ENCODE data around the gene WNT3. TPM values are rescaled to one million over a fixed set of nuclear protein-coding genes. Genes with fewer than 3 reads are reported as not detected.

WNT3 gene
- total RNA-seq, 3 donors from 2014 or later (not counting 1 experiment from before 2014, with no cell fraction given), result 0.07 to 1.4 (median 0.30) TPM

DNA sequence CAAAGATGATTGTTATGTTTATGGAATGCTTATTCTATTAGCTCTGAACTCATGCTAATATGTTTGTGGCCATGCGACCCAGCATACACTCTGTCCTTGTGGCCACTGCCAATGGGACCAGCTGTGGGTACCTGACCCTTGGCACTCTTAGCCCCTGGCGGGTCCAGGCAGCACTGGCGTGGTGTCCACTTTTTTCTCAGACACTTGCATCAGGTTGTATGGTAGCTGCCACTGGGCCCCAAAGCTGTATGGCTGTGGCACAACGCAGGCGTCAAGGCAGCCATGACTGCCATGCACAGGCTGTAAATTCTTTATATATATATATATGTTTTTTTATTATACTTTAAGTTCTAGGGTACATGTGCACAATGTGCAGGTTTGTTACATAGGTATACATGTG, 20.7 kb upstream of the WNT3 start:
- intact Hi-C loops (cut with micrococcal nuclease), result no loop called here
- Mint-ChIP-seq H3K4me1 (peaks cover 7 to 12% of the 10 kb centered on the region in 2 donors), H3K27me3 (ENCODE audit: low read depth in 2 of 2) (peaks cover 24% of the 10 kb centered on the region in 2 donors), H3K36me3 (peaks cover 13% of the 10 kb centered on the region), H3K4me3 (no peak overlapping the region), H3K9me3 (peaks cover 7 to 11% of the 10 kb centered on the region in 2 donors), H3K27ac (no peak overlapping the region)
- Histone ChIP-seq H3K4me1 (ENCODE audit: control insufficient read depth, insufficient read depth, low read length) (no peaks in the 10 kb centered on the region), H3K27me3 (ENCODE audit: control insufficient read depth, insufficient read depth, low read length) (peaks cover 12% of the 10 kb centered on the region), H3K27ac (ENCODE audit: low read length) (no peak overlapping the region), H3K4me3 (ENCODE audit: low read length) (no peak overlapping the region), H3K9me3 (ENCODE audit: control insufficient read depth, insufficient read depth, low read length) (peaks cover 4% of the 10 kb centered on the region), H3K36me3 (ENCODE audit: control insufficient read depth, insufficient read depth, low read length) (no peaks in the 10 kb centered on the region)
- no peak for TF ChIP-seq CTCF (IDR thresholded peaks at IDR 0.05)
- 98% methylated on average over 3 of the region's 5 CpGs for WGBS (ENCODE audit: insufficient coverage)
- DNase-seq (no peak), ATAC-seq (no peak)

- Histone ChIP-seq H3K27ac (ENCODE audit: low read length) (no peak overlapping the region), H3K9me3 (ENCODE audit: control insufficient read depth, insufficient read depth, low read length) (no peaks in the 10 kb centered on the region), H3K4me3 (ENCODE audit: low read length) (no peak overlapping the region), H3K36me3 (ENCODE audit: control insufficient read depth, insufficient read depth, low read length) (no peaks in the 10 kb centered on the region), H3K4me1 (ENCODE audit: control insufficient read depth, insufficient read depth, low read length) (no peaks in the 10 kb centered on the region), H3K27me3 (ENCODE audit: control insufficient read depth, insufficient read depth, low read length) (peaks cover 12% of the 10 kb centered on the region)
- intact Hi-C loops (cut with micrococcal nuclease), result no loop called here
- TF ChIP-seq CTCF (IDR thresholded peaks at IDR 0.05), result no peak
- Mint-ChIP-seq H3K27me3 (ENCODE audit: low read depth in 2 of 2) (peaks cover 12 to 16% of the 10 kb centered on the region in 2 donors), H3K4me3 (no peak overlapping the region), H3K9me3 (peaks cover 0 to 4% of the 10 kb centered on the region in 2 donors), H3K36me3 (peaks cover under 1% of the 10 kb centered on the region), H3K27ac (no peak overlapping the region), H3K4me1 (peaks cover 7 to 12% of the 10 kb centered on the region in 2 donors)
- 90% methylated on average over 4 of the region's 4 CpGs for WGBS (ENCODE audit: insufficient coverage)
- ATAC-seq, result no peak
- DNase-seq, result no peak
These were observed 19.0 kb upstream of the WNT3 start for GRCh38 chr17:46837521-46837920.

- no peak for TF ChIP-seq CTCF (IDR thresholded peaks at IDR 0.05)
- Histone ChIP-seq H3K4me1 (ENCODE audit: control insufficient read depth, insufficient read depth, low read length) (no peaks in the 10 kb centered on the region), H3K27me3 (ENCODE audit: control insufficient read depth, insufficient read depth, low read length) (peaks cover 5% of the 10 kb centered on the region), H3K36me3 (ENCODE audit: control insufficient read depth, insufficient read depth, low read length) (no peaks in the 10 kb centered on the region), H3K27ac (ENCODE audit: low read length) (no peak overlapping the region), H3K4me3 (ENCODE audit: low read length) (no peak overlapping the region), H3K9me3 (ENCODE audit: control insufficient read depth, insufficient read depth, low read length) (no peaks in the 10 kb centered on the region)
- Mint-ChIP-seq H3K4me3 (no peak overlapping the region), H3K27ac (no peak overlapping the region), H3K27me3 (ENCODE audit: low read depth in 2 of 2) (peaks cover 6 to 14% of the 10 kb centered on the region in 2 donors), H3K9me3 (peaks cover 0 to 4% of the 10 kb centered on the region in 2 donors), H3K36me3 (no peaks in the 10 kb centered on the region), H3K4me1 (peaks cover 7 to 12% of the 10 kb centered on the region in 2 donors)
- WGBS (ENCODE audit: insufficient coverage), result 84% methylated on average over 2 of the region's 2 CpGs
- DNase-seq (no peak), ATAC-seq (no peak)
- intact Hi-C loops (cut with micrococcal nuclease), result no loop called here
These were observed 18.0 kb upstream of the WNT3 start for GRCh38 chr17:46836500-46836899.

GRCh38 chr17:46834846-46835245, 16.4 kb upstream of the WNT3 start:
- Histone ChIP-seq H3K4me3 (ENCODE audit: low read length) (no peak overlapping the region), H3K27me3 (ENCODE audit: control insufficient read depth, insufficient read depth, low read length) (no peaks in the 10 kb centered on the region), H3K4me1 (ENCODE audit: control insufficient read depth, insufficient read depth, low read length) (no peaks in the 10 kb centered on the region), H3K36me3 (ENCODE audit: control insufficient read depth, insufficient read depth, low read length) (no peaks in the 10 kb centered on the region), H3K27ac (ENCODE audit: low read length) (no peak overlapping the region), H3K9me3 (ENCODE audit: control insufficient read depth, insufficient read depth, low read length) (no peaks in the 10 kb centered on the region)
- Mint-ChIP-seq H3K27me3 (ENCODE audit: low read depth in 2 of 2) (peaks cover 7 to 14% of the 10 kb centered on the region in 2 donors), H3K27ac (no peak overlapping the region), H3K36me3 (no peaks in the 10 kb centered on the region), H3K4me3 (no peak overlapping the region), H3K9me3 (peaks cover 0 to 2% of the 10 kb centered on the region in 2 donors), H3K4me1 (peaks cover 7% of the 10 kb centered on the region in 2 donors)
- DNase-seq (no peak), ATAC-seq (no peak)
- whole genome bisulfite sequencing (ENCODE audit: insufficient coverage), result 96% methylated on average over 3 of the region's 3 CpGs
- no peak for TF ChIP-seq CTCF (IDR thresholded peaks at IDR 0.05)
- intact Hi-C loops (cut with micrococcal nuclease), result no loop called here

Measured in natural killer cell (primary cell).